HG03097 (cell line): Measurements from ENCODE around the gene HNRNPL.
"Not testable (repeated sequence)": the region's sequence is repeated elsewhere in the genome, so short reads cannot be mapped to it uniquely, and the experiment has no call there.

Experiments
- ATAC-seq: cut with Tn5 transposase; IDR thresholded peaks from one replicate; pipeline ENCODE4 v1.9.1; 2021; ENCODE audit not compliant: unreplicated experiment, low FRiP score

Gene HNRNPL

GRCh38 chr19:38849860-38850435 is at the start of gene HNRNPL:
HNRNPL (minus strand) TSS chr19:38849986; CDS start chr19:38849966, 20 bp downstream.
- peak; percentile 53 for ATAC-seq

- no peak for ATAC-seq
Measured at GRCh38 chr19:38898788-38899446, 49.1 kb upstream of the HNRNPL start.

- ATAC-seq = no peak
Measured at GRCh38 chr19:38894968-38895367, 45.2 kb upstream of the HNRNPL start.

- no peak for ATAC-seq
Measured at GRCh38 chr19:38893341-38893771, 43.6 kb upstream of the HNRNPL start.

GRCh38 chr19:38892841-38893240 is 43.1 kb upstream of the HNRNPL start:
- ATAC-seq = no peak

- no peak for ATAC-seq
Measured at GRCh38 chr19:38891771-38892170, 42.0 kb upstream of the HNRNPL start.

- ATAC-seq = no peak
Measured at GRCh38 chr19:38890686-38891085, 40.9 kb upstream of the HNRNPL start.

GRCh38 chr19:38889803-38890202 is 40.0 kb upstream of the HNRNPL start:
- no peak for ATAC-seq

- no peak for ATAC-seq
Measured at GRCh38 chr19:38888876-38889275, 39.1 kb upstream of the HNRNPL start.

- ATAC-seq = not testable (repeated sequence)
Measured at GRCh38 chr19:38884691-38885090, 34.9 kb upstream of the HNRNPL start.

GRCh38 chr19:38883286-38883685 is 33.5 kb upstream of the HNRNPL start:
- no peak for ATAC-seq

- no peak for ATAC-seq
Measured at GRCh38 chr19:38880882-38881609, 31.3 kb upstream of the HNRNPL start.

- no peak for ATAC-seq
Measured at GRCh38 chr19:38880076-38880881, 30.5 kb upstream of the HNRNPL start.

- no peak for ATAC-seq
Measured at GRCh38 chr19:38879400-38879751, 29.6 kb upstream of the HNRNPL start.

- no peak for ATAC-seq
Measured at GRCh38 chr19:38878575-38879399, 29.0 kb upstream of the HNRNPL start.

- ATAC-seq = no peak
Measured at GRCh38 chr19:38877781-38878574, 28.2 kb upstream of the HNRNPL start, which contains the start of gene RINL. RINL (minus strand) TSS chr19:38878275; CDS start chr19:38876742, 1,533 bp downstream.

- no peak for ATAC-seq
Measured at GRCh38 chr19:38875656-38876395, 26.0 kb upstream of the HNRNPL start.

- not testable (repeated sequence) for ATAC-seq
Measured at GRCh38 chr19:38873400-38873799, 23.6 kb upstream of the HNRNPL start.

- ATAC-seq = no peak
Measured at GRCh38 chr19:38870612-38871011, 20.8 kb upstream of the HNRNPL start.
